Choroid plexus epithelial cell (primary cell): ENCODE data around the gene VAV2.

Experiments
- DNase-seq: peaks from one replicate; pipeline ENCODE4 v3.0.0-alpha.2; 2010; ENCODE audit warnings: low read depth
- H3K4me3 ChIP-seq: 2 replicates; pipeline ENCODE4 v1.5.1; 2011; ENCODE audit warnings: low read depth, mild to moderate bottlenecking, control low read depth, low read length, moderate library complexity
- TF ChIP-seq, protein P1 (sequence below): conservative IDR thresholded peaks from 2 replicates; pipeline ENCODE4 v1.5.1; 2011; ENCODE audit warnings: low read depth, mild to moderate bottlenecking, control low read depth, inconsistent platforms, low read length, moderate library complexity

VAV2 gene

DNA sequence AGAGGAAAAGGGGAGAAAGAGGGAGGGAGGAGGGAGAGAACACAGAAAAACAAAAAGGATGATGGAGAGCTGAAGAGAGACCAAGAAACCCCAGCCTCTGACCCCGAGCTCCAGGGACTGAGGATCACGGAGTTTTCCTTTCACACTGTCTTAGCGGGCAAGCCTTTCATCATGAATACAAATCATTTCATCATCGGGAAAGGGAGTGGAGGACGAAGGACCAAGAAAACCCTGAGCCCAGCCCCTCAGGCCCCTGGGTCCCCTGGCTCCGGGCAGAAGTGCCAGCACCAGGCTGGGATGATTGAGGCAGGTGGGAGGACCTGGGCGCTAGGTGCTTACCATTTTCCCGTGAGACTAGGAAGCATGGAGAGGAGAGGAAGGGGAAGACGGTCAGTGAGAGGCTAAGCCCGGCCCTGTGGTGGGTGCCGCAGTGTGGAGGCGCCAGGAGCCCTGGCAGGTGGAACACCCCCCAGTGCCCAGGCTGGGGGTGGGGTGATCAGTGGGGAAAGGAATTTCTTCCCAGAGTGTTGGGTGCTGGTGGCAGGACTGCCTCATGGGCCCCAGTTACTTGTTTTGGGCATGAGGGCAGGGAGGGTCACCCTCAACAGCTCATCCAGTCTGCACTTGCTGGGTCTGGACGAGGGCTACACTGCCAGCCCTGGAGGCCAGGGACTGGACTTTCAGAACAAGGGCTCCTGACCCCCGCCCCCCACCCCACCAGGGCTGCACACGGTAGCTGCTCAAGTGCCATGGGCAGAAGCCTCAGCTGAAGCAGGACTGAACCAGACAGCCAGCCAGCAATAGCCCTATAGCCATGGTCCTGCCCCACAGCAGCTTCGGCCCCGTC is 205.0 kb downstream of the VAV2 start:
- no peak overlapping the region for H3K4me3 ChIP-seq
- DNase-seq: no peak
- TF ChIP-seq, protein P1, sequence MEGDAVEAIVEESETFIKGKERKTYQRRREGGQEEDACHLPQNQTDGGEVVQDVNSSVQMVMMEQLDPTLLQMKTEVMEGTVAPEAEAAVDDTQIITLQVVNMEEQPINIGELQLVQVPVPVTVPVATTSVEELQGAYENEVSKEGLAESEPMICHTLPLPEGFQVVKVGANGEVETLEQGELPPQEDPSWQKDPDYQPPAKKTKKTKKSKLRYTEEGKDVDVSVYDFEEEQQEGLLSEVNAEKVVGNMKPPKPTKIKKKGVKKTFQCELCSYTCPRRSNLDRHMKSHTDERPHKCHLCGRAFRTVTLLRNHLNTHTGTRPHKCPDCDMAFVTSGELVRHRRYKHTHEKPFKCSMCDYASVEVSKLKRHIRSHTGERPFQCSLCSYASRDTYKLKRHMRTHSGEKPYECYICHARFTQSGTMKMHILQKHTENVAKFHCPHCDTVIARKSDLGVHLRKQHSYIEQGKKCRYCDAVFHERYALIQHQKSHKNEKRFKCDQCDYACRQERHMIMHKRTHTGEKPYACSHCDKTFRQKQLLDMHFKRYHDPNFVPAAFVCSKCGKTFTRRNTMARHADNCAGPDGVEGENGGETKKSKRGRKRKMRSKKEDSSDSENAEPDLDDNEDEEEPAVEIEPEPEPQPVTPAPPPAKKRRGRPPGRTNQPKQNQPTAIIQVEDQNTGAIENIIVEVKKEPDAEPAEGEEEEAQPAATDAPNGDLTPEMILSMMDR: no peak

DNA sequence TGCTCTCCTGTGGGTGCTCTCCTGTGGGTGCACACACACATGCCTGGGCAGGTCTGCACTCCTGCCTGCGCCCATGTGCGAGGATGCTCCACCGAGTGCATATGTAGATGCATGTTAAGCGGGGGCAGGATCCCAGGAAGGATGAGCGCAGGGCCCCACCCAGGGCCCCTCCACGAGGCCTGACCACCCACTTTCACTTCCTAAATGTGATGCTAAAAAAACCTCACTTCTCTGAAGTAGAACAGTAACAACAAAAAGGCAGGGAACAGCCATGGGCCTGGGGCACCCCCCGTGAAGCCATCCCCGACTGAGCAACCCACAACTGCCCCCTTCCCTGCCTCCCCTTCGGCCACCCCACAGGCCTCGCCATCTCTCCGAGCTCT is 205.8 kb downstream of the VAV2 start:
- TF ChIP-seq, protein P1: no peak
- no peak for DNase-seq
- H3K4me3 ChIP-seq: no peak overlapping the region

DNA sequence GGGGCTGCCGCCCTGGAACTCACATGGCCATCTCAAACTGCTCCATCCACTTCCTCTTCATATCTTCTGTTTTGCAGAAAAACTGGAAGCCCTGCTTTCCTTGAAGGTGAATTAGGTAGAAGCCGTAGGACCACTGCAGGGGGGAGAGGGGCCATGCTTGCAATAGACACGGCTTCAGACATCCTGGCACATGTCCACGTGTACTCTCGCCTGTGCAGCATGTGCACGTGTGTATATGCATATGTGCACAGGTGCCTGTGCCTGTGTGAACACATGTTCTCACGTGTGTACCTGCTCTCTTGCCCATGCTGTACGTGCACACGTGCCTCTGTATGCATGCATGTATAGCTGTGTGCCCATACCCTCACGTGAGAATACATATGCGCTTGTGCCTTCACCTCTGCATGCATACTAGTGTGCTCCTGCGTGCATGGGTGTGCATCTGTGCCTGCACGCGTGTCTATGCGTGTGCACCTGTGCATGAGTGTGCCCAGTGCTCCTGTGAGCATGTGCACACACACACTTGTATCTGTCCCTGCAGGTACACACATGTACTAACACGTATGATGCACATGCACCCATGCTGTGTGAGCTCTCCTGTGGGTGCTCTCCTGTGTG is 206.3 kb downstream of the VAV2 start:
- no peak for DNase-seq
- H3K4me3 ChIP-seq: no peak overlapping the region
- TF ChIP-seq, protein P1: no peak

GRCh38 chr9:133784731-133785561 is 207.2 kb downstream of the VAV2 start:
- TF ChIP-seq, protein P1: no peak
- H3K4me3 ChIP-seq: no peak overlapping the region
- DNase-seq: no peak

- DNase-seq: no peak
- TF ChIP-seq, protein P1: no peak
- H3K4me3 ChIP-seq: no peak overlapping the region
Measured at GRCh38 chr9:133783331-133783731, 208.8 kb downstream of the VAV2 start.

- no peak overlapping the region for H3K4me3 ChIP-seq
- TF ChIP-seq, protein P1: peak; percentile 94
- DNase-seq: peak; percentile 85
Measured at GRCh38 chr9:133782157-133783130, 209.7 kb downstream of the VAV2 start.
